GM18507 (cell line): ENCODE data around the gene ELOA.
"Not testable (repeated sequence)": the region's sequence is repeated elsewhere in the genome, so short reads cannot be mapped to it uniquely, and the experiment has no call there.

Experiments used
- DNase-seq: peaks from one replicate; pipeline ENCODE4 v3.0.0; 2011; ENCODE audit warnings: low read depth; ENCODE audit not compliant: insufficient read length; ENCODE audit errors: extremely low spot score
- FAIRE-seq: peaks from 2 replicates; lab custom pipeline; 2011; peaks lifted over from hg19 to GRCh38; lab: Jason Lieb, UNC

Gene ELOA

DNA sequence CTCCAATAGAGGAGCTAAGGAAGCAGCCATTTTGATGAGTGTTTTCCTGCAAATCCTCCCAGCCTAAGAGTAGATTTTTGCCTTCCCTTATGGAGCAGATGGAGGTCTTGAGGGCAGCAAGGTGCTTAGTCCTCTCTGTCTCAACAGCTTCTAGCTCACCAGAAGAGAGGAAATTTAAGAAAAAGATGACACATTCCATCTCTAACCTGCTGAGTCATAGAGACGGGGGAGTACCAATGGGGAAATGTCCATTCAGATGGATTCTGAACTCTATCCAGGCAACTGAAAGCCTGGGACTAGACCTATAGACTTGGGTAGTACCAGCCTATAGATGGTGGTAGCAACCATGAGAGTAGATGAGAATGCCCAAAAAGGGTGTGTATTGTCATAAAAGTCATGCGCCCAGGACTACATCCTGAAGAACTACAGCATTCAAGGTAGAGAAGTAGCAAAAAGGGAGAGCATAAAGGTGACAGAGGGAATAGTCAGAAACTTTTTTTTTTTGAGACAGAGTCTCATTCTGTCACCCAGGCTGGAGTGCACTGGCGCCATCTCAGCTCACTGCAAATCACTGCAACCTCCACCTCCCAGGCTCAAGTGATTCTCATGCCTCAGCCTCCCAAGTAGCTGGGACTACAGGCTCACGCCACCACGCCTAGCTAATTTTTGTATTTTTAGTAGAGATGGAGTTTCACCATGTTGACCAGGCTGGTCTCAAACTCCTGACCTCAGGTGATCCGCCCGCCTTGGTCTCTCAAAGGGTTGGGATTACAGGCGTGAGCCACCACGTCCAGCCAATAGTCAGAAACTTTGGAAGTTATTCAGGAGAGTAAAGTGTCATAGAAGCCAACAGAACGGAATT, 10.7 kb upstream of the ELOA start:
- DNase-seq (no peak), FAIRE-seq (no peak)

DNA sequence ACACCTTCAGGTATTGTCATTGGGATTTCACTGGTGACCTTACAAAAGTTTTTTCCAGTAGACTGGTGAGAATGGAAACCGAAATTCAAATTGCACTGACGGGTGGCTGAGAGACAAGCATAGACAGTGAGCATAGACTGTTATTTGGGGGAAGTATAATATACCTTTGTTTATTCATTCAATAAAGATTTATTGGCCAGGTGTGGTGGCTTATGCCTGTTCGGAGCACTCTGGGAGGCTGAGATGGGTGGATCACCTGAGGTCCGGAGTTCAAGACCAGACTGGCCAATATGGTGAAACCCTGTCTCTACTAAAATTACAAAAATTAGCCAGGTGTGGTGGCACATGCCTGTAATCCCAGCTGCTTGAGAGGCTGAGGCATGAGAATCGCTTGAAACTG, 10.0 kb upstream of the ELOA start:
- not testable (repeated sequence) for DNase-seq
- peak; percentile 57 for FAIRE-seq

DNA sequence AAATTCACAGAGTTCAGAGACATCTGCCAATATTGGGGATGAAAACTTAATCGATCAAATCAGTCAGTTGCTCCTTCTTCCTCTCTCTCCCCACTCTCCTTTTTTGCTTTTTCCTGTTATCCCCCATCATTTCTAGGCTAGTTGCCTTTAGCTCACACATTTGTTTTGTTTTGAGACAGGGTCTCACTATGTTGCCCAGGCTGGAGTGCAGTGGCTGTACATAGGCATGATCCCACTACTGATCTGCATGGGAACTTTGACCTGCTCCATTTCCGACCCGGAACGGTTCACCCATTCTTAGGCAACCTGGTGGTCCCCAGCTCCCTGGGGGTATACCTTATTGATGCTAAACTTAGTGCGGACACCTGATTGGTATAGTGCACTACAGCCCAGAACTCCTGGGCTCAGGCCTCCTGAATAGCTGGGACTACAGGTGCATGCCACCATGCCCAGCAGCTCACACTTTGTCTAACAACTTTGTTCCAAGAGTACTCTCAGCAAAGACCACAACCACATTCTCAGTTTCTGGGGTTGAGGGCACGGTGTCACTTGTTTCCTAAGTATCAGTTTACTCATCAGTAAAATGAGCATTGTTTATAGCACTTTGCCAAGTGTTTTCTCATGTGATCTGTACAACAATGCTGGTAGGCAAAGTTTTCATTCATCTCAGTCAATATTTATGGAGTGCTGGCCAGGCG, 6.7 kb upstream of the ELOA start:
- DNase-seq (no peak), FAIRE-seq (peak; percentile 46)

DNA sequence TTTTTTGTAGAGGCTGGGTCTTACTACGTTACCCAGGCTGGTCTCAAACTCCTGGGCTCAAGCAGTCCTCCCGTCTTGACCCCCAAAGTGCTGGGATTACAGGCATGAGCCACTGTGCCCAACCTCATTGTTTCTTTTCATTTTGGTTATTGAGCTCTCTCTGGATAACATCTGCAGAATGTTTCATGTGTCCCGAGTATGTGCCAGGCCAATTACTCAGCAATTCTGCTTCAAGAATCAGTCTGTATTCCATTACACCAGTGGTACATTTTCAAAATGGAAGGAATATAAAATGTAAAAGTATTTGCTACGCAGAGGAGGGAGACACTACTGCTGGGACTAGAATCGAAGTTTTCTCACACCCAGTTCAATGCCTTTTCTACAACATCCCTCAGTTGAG, 1.7 kb upstream of the ELOA start:
- DNase-seq (no peak), FAIRE-seq (no peak)

DNA sequence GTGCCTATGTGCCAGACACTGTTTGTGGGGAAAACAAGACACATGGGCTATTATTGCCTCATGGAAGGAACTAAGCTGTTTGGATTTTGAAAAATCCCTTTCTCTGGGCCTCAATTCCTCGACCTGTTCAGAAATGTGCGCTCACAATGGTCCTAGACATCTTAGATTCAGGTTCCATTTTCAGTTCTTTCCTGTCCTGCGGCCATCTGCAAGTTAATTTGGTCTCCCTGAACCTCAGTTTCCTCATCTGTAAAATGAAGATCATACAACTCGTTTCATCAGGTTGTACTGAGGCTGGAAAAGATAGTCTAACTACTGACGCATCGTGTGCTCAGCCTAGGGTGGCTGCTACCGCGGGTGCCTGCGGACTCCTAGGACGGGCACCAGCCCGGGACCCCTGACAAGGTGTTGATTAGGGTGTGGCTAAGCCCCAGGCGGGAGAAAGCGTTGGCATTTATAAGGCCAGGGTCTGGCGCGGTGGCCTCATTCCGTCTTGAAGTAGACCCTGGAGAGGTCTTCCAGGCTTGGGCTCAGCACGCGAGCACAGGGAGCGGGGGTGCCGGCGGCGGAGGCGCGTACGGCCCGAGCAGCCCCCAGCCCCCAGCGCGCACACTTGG, 493 bp upstream of the ELOA start:
- peak; percentile 18 for FAIRE-seq
- DNase-seq, result no peak

DNA sequence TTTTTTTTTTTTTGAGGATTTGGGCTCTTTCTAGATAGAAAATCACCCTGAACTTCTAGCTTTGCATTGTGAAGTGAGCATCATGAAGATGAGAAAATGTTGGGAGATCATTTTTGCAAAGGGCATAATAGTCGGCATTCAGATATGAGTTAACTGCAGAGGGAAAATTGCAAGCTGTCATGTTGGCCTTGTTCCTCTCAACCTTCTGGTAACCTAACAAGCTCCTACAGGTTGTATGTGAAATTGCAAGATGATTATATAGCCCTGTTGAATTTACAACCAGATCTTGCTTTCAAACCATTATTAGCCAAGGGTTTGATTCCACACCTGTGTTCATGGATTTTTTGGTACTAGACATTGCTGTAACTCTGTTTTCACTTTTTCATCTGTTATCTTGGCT, 2.2 kb downstream of the ELOA start:
- DNase-seq (no peak), FAIRE-seq (peak; percentile 78)

DNA sequence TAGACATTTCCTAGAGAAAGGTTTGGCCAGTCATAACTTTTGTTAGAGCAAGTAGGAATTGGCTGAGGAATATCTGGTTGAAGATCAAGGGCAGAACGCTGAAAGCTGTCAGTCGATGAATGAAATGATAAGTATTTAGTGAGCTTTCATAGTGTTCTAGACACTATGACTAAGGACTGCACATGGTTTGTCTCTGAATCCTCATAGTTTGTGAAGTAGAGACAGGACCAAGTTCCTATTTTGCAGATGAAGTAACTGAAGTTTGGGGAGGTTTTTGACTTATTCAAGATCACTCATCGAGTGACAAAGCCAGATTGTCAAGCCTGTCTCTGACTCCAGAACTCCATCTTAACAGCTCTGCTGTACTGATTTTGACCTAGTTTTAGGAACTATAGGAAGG, 4.7 kb downstream of the ELOA start:
- DNase-seq, result no peak
- FAIRE-seq, result no peak

DNA sequence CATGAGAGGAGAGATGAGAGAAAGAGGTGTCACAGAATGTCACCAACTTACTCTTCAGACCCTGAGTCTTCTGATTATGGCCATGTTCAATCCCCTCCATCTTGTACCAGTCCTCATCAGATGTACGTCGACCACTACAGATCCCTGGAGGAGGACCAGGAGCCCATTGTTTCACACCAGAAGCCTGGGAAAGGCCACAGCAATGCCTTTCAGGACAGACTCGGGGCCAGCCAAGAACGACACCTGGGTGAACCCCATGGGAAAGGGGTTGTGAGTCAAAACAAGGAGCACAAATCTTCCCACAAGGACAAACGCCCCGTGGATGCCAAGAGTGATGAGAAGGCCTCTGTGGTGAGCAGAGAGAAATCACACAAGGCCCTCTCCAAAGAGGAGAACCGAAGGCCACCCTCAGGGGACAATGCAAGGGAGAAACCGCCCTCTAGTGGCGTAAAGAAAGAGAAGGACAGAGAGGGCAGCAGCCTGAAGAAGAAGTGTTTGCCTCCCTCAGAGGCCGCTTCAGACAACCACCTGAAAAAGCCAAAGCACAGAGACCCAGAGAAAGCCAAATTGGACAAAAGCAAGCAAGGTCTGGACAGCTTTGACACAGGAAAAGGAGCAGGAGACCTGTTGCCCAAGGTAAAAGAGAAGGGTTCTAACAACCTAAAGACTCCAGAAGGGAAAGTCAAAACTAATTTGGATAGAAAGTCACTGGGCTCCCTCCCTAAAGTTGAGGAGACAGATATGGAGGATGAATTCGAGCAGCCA, 8.0 kb downstream of the ELOA start:
- FAIRE-seq, result peak; percentile 88
- peak; percentile 54 for DNase-seq

DNA sequence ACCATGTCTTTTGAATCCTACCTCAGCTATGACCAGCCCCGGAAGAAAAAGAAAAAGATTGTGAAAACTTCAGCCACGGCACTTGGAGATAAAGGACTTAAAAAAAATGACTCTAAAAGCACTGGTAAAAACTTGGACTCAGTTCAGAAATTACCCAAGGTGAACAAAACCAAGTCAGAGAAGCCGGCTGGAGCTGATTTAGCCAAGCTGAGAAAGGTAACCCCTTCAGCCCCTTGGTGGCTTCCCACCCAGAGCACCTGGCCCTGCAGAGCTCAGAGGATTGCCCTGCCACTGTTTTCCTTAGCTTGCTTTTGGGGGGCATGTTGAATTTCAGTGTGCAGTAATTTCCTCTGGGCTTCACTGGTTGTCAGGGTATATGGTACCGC, 8.5 kb downstream of the ELOA start:
- no peak for FAIRE-seq

DNA sequence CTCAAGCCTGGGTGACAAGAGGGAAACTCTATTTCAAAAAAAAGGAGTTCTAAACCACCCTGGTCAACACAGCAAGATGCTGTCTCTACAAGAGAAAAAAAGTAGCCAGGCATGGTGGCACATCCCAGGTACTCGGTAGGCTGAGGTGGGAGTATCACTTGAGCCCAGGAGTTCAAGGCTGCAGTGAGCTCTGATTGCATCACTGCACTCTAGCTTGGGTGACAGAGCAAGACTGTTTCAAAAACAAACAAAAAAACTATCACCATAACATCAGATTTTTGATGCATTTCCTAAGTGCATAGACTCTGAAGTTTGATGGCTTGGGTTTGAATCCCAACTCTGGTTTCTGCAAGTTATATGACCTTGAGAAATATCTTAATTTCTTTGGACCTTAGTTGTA, 9.6 kb downstream of the ELOA start:
- DNase-seq, result no peak
- no peak for FAIRE-seq

More for the DNA sequence above, 8.5 kb downstream of the ELOA start:
- DNase-seq, result no peak

DNA sequence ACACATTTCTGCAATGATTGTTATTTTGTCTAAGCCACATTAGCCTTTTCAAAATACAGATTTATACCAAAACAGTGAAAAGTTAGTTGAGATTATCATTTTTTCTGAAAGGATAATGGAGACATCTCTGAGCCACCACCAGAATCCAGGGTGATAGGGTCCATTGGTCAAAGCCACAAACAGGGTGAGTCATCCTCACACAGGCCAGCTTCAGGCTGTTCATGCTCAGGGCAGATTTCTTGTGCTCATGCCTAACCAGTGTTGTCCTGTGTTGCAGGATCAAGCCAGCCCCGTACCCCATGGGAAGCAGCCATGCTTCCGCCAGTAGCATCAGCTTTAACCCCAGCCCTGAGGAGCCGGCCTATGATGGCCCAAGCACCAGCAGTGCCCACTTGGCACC, 13.4 kb downstream of the ELOA start:
- DNase-seq, result no peak
- FAIRE-seq, result no peak

DNA sequence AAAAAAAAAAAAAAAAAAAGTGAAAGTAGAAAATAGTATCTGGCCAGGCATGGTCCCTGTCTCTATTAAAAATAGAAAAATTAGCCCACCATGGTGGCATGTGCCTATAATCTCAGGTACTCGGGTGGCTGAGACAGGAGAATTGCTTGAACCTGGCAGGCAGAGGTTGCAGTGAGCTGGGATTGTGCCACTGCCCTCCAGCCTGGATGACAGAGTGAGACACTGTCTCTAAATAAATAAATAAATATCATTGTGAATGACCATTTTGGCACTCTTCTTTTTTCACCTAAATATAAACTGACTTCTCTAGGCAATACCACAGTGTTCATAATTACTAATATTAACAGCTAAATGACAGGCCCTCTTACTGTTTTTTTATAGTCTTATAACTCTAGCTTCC, 14.5 kb downstream of the ELOA start:
- DNase-seq (no peak), FAIRE-seq (no peak)

DNA sequence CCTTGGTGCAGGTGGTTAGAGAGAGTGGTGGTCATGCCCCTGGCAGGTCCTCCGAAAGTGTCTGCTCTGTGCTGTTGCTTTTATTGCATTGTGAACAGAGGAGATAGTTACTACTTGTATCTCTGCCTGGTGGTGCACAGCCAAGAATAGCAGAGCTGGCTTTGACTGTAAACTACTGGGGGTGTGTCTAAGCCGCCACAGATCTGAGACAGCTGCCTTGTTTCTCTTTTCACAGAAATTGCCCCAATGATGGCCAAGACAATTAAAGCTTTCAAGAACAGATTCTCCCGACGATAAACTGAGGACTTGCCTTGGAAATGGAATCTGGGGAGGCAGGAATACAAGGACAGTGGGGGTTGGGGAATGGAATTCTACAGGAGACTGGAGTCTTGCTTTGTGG, 16.0 kb downstream of the ELOA start:
- DNase-seq, result no peak
- no peak for FAIRE-seq

DNA sequence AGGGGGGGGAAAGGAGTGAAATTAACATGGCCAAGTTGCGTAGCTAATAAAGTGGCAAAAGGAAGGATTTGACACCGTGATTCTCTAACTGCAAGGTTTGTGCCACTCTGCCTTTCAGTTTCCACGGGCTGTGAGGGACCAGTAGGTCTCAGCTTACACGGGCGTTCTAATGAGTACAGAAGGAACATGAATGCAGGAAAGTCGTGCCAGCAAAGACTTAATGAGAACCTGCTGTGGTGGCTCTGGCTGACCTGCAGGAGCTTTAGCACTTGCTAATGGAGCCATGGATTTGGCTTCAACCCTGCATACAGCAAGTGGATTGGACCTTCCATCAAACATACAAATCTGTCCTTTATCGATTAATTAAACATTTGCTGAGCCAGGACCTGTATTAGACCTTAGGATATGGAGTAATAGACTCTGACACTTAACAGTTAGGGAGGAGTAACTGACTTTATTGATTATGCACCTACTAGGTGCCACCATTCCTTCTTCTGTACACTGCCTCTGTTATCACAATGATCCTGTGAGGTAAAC, 19.8 kb downstream of the ELOA start:
- DNase-seq (no peak), FAIRE-seq (no peak)

DNA sequence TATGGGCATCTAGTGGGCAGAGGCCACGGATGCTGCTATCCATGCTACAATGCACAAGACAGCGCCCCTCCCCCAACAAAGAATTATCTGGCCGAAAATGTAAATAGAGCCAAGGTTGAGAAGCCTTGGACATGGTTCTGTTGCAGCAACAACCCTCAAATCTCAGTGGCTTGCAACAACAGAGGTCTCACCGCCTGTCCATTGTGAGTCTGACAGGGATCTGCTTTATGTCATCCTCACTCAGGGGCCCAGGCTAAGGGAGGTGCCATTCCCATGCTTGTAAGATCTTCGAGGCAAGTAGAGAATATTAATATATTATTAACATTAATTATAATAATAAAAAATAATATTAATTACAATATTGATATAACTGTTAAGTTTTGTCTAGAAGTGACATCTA, 25.5 kb downstream of the ELOA start:
- DNase-seq (no peak), FAIRE-seq (no peak)

DNA sequence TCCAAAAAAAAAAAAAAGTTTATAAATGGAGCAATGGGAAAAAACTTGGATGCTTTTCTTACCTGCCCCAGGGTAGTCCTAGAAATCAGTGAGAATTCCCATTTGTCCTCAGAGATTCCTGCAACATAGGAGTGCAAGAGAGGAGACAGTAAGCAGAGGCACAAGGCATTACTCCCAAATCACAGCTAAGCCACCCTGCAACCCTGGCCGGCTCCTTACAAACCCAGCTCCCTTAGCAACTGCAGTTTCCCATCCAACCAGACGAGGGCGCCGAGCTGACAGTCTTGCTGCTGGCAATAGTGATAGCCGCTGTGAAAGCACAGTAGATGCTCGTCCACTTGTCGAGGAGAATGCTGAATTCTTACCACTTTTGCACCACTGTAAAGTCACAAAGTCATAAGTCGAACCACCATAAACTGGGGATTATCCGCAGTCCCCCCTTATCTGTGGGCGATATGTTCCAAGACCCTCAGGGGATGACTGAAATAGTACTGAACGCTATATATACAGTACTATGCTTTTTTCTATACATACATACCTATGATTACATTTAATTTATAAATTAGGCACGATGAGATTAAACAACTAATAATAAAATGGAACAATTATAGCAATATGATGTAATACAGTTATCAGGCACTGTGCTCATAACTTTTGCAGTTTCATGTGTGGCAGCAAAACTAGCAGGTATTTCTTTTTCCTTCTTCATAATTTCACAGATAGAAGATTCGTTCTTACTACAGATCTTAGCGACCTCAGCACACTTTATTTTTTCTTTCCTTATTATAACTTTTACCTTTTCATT, 29.0 kb downstream of the ELOA start:
- FAIRE-seq, result peak; percentile 91
- DNase-seq, result no peak

DNA sequence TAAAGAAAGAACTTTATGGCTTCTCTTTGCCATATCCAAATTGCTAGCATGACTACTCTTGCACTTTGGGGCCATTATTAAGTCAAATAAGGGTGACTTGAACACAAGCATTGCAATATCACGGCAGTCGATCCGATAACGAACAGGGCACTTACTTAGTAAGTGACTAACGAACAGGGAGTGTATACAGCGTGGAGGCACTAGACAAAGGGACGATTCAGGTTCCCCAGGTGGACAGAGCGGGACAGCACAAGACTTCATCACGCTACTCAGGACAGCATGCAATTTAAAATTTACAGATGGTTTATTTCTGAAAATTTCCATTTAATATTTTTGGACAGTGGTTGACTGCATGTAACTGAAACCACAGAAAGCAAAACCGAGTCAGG, 29.6 kb downstream of the ELOA start:
- FAIRE-seq, result no peak
- no peak for DNase-seq

DNA sequence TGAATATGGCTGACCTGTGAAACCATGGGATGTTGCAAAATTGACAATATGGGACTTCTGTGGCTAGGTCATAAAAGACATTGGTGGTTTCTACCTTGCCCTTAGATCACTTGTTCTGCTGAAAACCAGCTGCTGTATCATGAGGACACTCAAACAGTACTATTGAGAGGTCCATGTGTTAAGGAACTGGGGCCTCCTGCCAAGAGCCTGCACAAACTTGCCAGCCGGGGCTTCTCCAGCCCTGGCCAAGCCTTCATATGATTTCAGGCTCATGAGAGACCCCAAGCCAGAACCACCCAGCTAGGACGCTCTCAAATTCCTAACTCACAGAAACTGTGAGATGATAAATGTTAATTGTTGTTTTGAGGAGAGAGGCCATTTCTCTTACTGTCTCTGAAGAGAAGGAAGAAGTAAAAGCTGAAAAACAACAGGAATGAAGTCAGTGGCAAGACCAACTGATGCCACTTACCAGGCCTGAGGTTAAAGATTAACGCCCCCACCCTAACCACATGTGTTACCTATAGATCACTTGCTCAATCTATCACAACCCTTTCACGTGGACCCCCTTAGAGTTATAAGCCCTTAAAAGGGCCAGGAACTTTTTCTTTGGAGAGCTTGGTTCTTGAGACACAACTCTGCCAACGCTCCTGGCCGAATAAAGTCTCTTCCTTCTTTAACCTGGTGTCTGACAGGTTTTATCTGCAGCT, 31.1 kb downstream of the ELOA start:
- DNase-seq, result no peak
- FAIRE-seq, result no peak
